HG03045 (cell line): ENCODE data around the gene CDH8.
A peak's percentile ranks its signal among the peaks of the same experiment; 100 is the strongest.
"Not testable (repeated sequence)": the region's sequence is repeated elsewhere in the genome, so short reads cannot be mapped to it uniquely, and the experiment has no call there.

Experiments used
- ATAC-seq: cut with Tn5 transposase; IDR thresholded peaks from one replicate; pipeline ENCODE4 v1.9.1; 2021; ENCODE audit warnings: mild to moderate bottlenecking, moderate library complexity; ENCODE audit not compliant: unreplicated experiment

The CDH8 gene

GRCh38 chr16:61944004-61944403, 92.2 kb downstream of the CDH8 start:
- ATAC-seq: no peak

GRCh38 chr16:61940611-61941010, 95.6 kb downstream of the CDH8 start:
- no peak for ATAC-seq

GRCh38 chr16:61937646-61938045, 98.6 kb downstream of the CDH8 start:
- no peak for ATAC-seq

GRCh38 chr16:61936522-61936921, 99.7 kb downstream of the CDH8 start:
- ATAC-seq: no peak

GRCh38 chr16:61934601-61935000, 101.6 kb downstream of the CDH8 start:
- ATAC-seq: no peak

GRCh38 chr16:61929776-61930175, 106.5 kb downstream of the CDH8 start:
- no peak for ATAC-seq

- no peak for ATAC-seq
These were observed 109.5 kb downstream of the CDH8 start for GRCh38 chr16:61926766-61927165.

- ATAC-seq: no peak
These were observed 112.6 kb downstream of the CDH8 start for GRCh38 chr16:61923629-61924028.

- ATAC-seq: no peak
These were observed 114.9 kb downstream of the CDH8 start for GRCh38 chr16:61921373-61921772.

GRCh38 chr16:61917865-61918826, 118.1 kb downstream of the CDH8 start:
- ATAC-seq: not testable (repeated sequence)

- ATAC-seq: no peak
These were observed 120.7 kb downstream of the CDH8 start for GRCh38 chr16:61915569-61915968.

- ATAC-seq: no peak
These were observed 127.2 kb downstream of the CDH8 start for GRCh38 chr16:61909074-61909473.

- no peak for ATAC-seq
These were observed 127.8 kb downstream of the CDH8 start for GRCh38 chr16:61908426-61908825.

- no peak for ATAC-seq
These were observed 134.5 kb downstream of the CDH8 start for GRCh38 chr16:61901689-61902088.

GRCh38 chr16:61900482-61900881, 135.8 kb downstream of the CDH8 start:
- no peak for ATAC-seq

- no peak for ATAC-seq
These were observed 138.6 kb downstream of the CDH8 start for GRCh38 chr16:61897657-61898056.

GRCh38 chr16:61892531-61892930, 143.7 kb downstream of the CDH8 start:
- no peak for ATAC-seq

- no peak for ATAC-seq
These were observed 144.8 kb downstream of the CDH8 start for GRCh38 chr16:61891460-61891859.

GRCh38 chr16:61890386-61890785, 145.9 kb downstream of the CDH8 start:
- no peak for ATAC-seq

GRCh38 chr16:61887903-61888302, 148.3 kb downstream of the CDH8 start:
- peak; percentile 81 for ATAC-seq

- no peak for ATAC-seq
These were observed 150.9 kb downstream of the CDH8 start for GRCh38 chr16:61885343-61885742.

GRCh38 chr16:61879306-61879705, 156.9 kb downstream of the CDH8 start:
- ATAC-seq: no peak

GRCh38 chr16:61877436-61877835, 158.8 kb downstream of the CDH8 start:
- no peak for ATAC-seq
